SK-N-MC (cell line): Measurements from ENCODE around the gene STAG1.

ENCODE experiments used
- DNase-seq: peaks from one replicate; pipeline ENCODE4 v3.0.0-alpha.2; 2011; ENCODE audit warnings: low read depth, low spot score
- H3K27ac ChIP-seq: fragments of 200-600 bp; sonication (generic); 2 replicates; pipeline ENCODE4 v1.5.1; 2016; ENCODE audit warnings: mixed run types
- H3K36me3 ChIP-seq: fragments of 200-600 bp; sonication (generic); 2 replicates; pipeline ENCODE4 v1.6.1; 2017; ENCODE audit warnings: antibody characterized with exemption, low read length, mixed read lengths; ENCODE audit not compliant: insufficient read depth
- H3K4me3 ChIP-seq: fragments of 200-600 bp; sonication (generic); 2 replicates; pipeline ENCODE4 v1.5.1; 2016
- H3K9ac ChIP-seq: fragments of 200-600 bp; sonication (generic); 2 replicates; pipeline ENCODE4 v1.8.0; 2017; ENCODE audit warnings: mixed run types, mixed read lengths; ENCODE audit not compliant: insufficient read length
- H3K9me3 ChIP-seq: fragments of 200-600 bp; sonication (generic); 2 replicates; pipeline ENCODE4 v1.6.1; 2017; ENCODE audit warnings: low read depth, mild to moderate bottlenecking, antibody characterized with exemption, low read length, moderate library complexity, mixed read lengths
- EZH2 ChIP-seq: fragments of 200-600 bp; sonication (generic); IDR thresholded peaks from one replicate; pipeline ENCODE4 v1.6.1; 2017; ENCODE audit warnings: antibody characterized with exemption
- FOXP2 ChIP-seq: optimal IDR thresholded peaks from 2 replicates; pipeline ENCODE3; 2011; ENCODE audit warnings: mild to moderate bottlenecking, moderate library complexity; ENCODE audit not compliant: insufficient read depth; ENCODE audit errors: extremely low read length, control extremely low read depth
- POLR2AphosphoS5 ChIP-seq: IDR thresholded peaks from 2 replicates; pipeline ENCODE4 v1.6.1; 2012; ENCODE audit warnings: mild to moderate bottlenecking, low read depth, low read length, borderline replicate concordance

The STAG1 gene

GRCh38 chr3:136432685-136433084, 319.5 kb downstream of the STAG1 start:
- no peak for TF ChIP-seq FOXP2
- no peak overlapping the region for H3K4me3 ChIP-seq
- no peak for DNase-seq
- no peak overlapping the region for H3K27ac ChIP-seq
- H3K9me3 ChIP-seq: no peaks in the 10 kb centered on the region
- H3K9ac ChIP-seq: no peak overlapping the region
- H3K36me3 ChIP-seq: peaks cover 9% of the 10 kb centered on the region

- H3K4me3 ChIP-seq: no peak overlapping the region
- peaks cover 9% of the 10 kb centered on the region for H3K36me3 ChIP-seq
- no peak for DNase-seq
- no peak overlapping the region for H3K9ac ChIP-seq
- H3K9me3 ChIP-seq: no peaks in the 10 kb centered on the region
- H3K27ac ChIP-seq: no peak overlapping the region
- TF ChIP-seq EZH2: no peak
- no peak for TF ChIP-seq POLR2AphosphoS5
- TF ChIP-seq FOXP2: no peak
Observed at GRCh38 chr3:136428167-136428566, 324.0 kb downstream of the STAG1 start.

- Histone ChIP-seq H3K9ac (no peak overlapping the region), H3K4me3 (no peak overlapping the region), H3K27ac (no peak overlapping the region), H3K36me3 (peaks cover 8% of the 10 kb centered on the region), H3K9me3 (no peaks in the 10 kb centered on the region)
- DNase-seq: no peak
- TF ChIP-seq POLR2AphosphoS5: no peak
- no peak for TF ChIP-seq EZH2
- TF ChIP-seq FOXP2: no peak
Observed at GRCh38 chr3:136427236-136427635, 324.9 kb downstream of the STAG1 start.

- Histone ChIP-seq H3K9ac (no peak overlapping the region), H3K36me3 (peaks cover 22% of the 10 kb centered on the region), H3K4me3 (no peak overlapping the region), H3K27ac (no peak overlapping the region), H3K9me3 (no peaks in the 10 kb centered on the region)
- TF ChIP-seq POLR2AphosphoS5: no peak
- DNase-seq: no peak
Observed at GRCh38 chr3:136414476-136414875, 337.7 kb downstream of the STAG1 start.

- Histone ChIP-seq H3K9ac (no peak overlapping the region), H3K36me3 (peaks cover 10% of the 10 kb centered on the region; the same call in 1 of the 2 replicates), H3K4me3 (no peak overlapping the region), H3K27ac (no peak overlapping the region), H3K9me3 (no peaks in the 10 kb centered on the region)
- no peak for DNase-seq
- TF ChIP-seq POLR2AphosphoS5: no peak
Observed at GRCh38 chr3:136412307-136412706, 339.9 kb downstream of the STAG1 start.

- Histone ChIP-seq H3K27ac (no peak overlapping the region), H3K9ac (no peak overlapping the region), H3K4me3 (no peak overlapping the region), H3K36me3 (peaks cover 4% of the 10 kb centered on the region), H3K9me3 (no peaks in the 10 kb centered on the region)
- TF ChIP-seq FOXP2 (no peak), EZH2 (no peak), POLR2AphosphoS5 (no peak)
- no peak for DNase-seq
Observed at GRCh38 chr3:136409549-136409948, 342.6 kb downstream of the STAG1 start.

GRCh38 chr3:136404056-136404455, 348.1 kb downstream of the STAG1 start:
- Histone ChIP-seq H3K9me3 (no peaks in the 10 kb centered on the region), H3K9ac (no peak overlapping the region), H3K36me3 (peaks cover 4% of the 10 kb centered on the region), H3K4me3 (no peak overlapping the region), H3K27ac (no peak overlapping the region)
- no peak for TF ChIP-seq FOXP2
- TF ChIP-seq EZH2: no peak
- no peak for TF ChIP-seq POLR2AphosphoS5
- DNase-seq: no peak

- no peaks in the 10 kb centered on the region for H3K9me3 ChIP-seq
- no peak for DNase-seq
- TF ChIP-seq POLR2AphosphoS5 (no peak), FOXP2 (no peak), EZH2 (no peak)
- no peak overlapping the region for H3K9ac ChIP-seq
- H3K27ac ChIP-seq: peak overlapping the region; percentile 37; the same call in 1 of the 2 replicates
- peaks cover 3% of the 10 kb centered on the region; the same call in 1 of the 2 replicates for H3K36me3 ChIP-seq
- no peak overlapping the region for H3K4me3 ChIP-seq
Observed at GRCh38 chr3:136396916-136397315, 355.3 kb downstream of the STAG1 start.

GRCh38 chr3:136390574-136390973, 361.6 kb downstream of the STAG1 start:
- DNase-seq: no peak
- TF ChIP-seq FOXP2 (no peak), POLR2AphosphoS5 (no peak), EZH2 (no peak)
- no peaks in the 10 kb centered on the region for H3K36me3 ChIP-seq
- no peak overlapping the region for H3K27ac ChIP-seq
- H3K4me3 ChIP-seq: no peak overlapping the region
- no peak overlapping the region for H3K9ac ChIP-seq
- no peaks in the 10 kb centered on the region for H3K9me3 ChIP-seq
